ENCODE measurements around the gene STK40.

DNA sequence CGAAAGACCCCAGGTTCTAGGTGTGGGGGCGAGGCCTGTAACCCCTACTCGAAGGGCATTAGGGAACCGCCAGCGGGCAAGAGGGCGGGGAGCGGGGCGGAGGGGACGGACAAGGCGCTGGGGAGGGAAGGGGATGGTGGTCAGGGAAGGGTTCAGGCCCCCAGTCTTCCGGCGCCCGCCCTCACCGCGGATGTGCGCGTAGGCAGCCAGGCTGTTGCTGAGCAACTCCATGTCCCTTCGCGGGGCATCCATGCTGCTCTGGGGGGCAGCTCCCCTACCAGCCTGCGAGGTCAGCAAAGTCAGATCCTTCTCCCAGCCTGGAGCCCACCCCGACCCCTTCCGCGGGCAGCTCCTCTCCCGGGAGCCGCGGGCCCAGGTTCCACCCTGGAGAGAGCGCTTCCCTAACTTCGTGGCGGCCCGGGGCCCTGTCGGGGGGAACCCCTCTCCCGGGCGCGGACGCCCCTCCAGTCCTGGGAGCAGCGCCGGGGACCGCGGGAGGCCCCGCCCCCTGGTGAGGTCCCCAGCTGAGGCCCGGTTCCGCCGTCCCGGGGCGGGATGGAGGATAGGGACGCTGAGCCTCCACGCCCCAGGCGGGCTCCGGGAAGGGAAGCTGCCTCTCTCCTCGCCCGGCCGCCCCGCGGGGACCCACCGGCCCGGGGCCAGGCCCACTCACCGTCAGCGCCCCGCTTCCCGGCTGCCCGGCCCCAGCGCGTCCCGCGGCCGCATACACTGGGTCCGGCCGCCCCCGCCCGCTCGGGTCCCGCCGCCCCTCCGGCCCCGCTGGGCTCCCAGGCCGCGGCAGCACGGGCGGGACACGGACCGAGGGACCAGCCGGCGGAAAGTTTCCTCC is 62.7 kb downstream of the STK40 start:
- TF ChIP-seq NFATC3 (IDR thresholded peaks at IDR 0.05), result no peak
- TF ChIP-seq, protein P1, sequence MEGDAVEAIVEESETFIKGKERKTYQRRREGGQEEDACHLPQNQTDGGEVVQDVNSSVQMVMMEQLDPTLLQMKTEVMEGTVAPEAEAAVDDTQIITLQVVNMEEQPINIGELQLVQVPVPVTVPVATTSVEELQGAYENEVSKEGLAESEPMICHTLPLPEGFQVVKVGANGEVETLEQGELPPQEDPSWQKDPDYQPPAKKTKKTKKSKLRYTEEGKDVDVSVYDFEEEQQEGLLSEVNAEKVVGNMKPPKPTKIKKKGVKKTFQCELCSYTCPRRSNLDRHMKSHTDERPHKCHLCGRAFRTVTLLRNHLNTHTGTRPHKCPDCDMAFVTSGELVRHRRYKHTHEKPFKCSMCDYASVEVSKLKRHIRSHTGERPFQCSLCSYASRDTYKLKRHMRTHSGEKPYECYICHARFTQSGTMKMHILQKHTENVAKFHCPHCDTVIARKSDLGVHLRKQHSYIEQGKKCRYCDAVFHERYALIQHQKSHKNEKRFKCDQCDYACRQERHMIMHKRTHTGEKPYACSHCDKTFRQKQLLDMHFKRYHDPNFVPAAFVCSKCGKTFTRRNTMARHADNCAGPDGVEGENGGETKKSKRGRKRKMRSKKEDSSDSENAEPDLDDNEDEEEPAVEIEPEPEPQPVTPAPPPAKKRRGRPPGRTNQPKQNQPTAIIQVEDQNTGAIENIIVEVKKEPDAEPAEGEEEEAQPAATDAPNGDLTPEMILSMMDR (IDR thresholded peaks at IDR 0.05 in 2 of 3, conservative IDR thresholded peaks at IDR 0.05 in 1 of 3; ENCODE audit: insufficient read depth in 2 of 3, low read depth in 1 of 3, low read length in 3 of 3), result no peak
- TF ChIP-seq NFIC (IDR thresholded peaks at IDR 0.05), result no peak
- no peak for TF ChIP-seq EZH2 (IDR thresholded peaks at IDR 0.05; ENCODE audit: borderline replicate concordance, low read depth, low read length)
- no peak for TF ChIP-seq ZEB2 (IDR thresholded peaks at IDR 0.05)
